ENCODE results near the gene PRR19. TPM values are rescaled to one million over a fixed set of nuclear protein-coding genes. Genes with fewer than 3 reads are reported as not detected.

The PRR19 gene
- total and polyA plus RNA-seq, 10 of the 15 experiments (the other 5 are each of a cell fraction or from before 2014, with no cell fraction given), result 0.09 to 1.7 (median 0.73) TPM; not detected in 1

- CTCF ChIA-PET, result interaction anchor here (1.2 to 3.2 kb wide), 4 partner anchors 11 to 26 kb away, joined by 3 to 39 read pairs (median 10); partner anchors contain the start of gene GSK3A
- in situ Hi-C loops (cut with MboI), result no loop called here
- no TSS peak for BruUV-seq (replicated peaks)
- TF ChIP-seq SPI1 (IDR thresholded peaks at IDR 0.05; ENCODE audit: borderline replicate concordance, insufficient read depth, low read depth, low read length), result peak; percentile 29; the same call in 1 of the 2 replicates
- TF ChIP-seq, protein P1, sequence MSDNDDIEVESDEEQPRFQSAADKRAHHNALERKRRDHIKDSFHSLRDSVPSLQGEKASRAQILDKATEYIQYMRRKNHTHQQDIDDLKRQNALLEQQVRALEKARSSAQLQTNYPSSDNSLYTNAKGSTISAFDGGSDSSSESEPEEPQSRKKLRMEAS (IDR thresholded peaks at IDR 0.05; ENCODE audit: low read depth, low read length), result peak; percentile 32; the same call in 1 of the 2 replicates
- TF ChIP-seq, protein P2, sequence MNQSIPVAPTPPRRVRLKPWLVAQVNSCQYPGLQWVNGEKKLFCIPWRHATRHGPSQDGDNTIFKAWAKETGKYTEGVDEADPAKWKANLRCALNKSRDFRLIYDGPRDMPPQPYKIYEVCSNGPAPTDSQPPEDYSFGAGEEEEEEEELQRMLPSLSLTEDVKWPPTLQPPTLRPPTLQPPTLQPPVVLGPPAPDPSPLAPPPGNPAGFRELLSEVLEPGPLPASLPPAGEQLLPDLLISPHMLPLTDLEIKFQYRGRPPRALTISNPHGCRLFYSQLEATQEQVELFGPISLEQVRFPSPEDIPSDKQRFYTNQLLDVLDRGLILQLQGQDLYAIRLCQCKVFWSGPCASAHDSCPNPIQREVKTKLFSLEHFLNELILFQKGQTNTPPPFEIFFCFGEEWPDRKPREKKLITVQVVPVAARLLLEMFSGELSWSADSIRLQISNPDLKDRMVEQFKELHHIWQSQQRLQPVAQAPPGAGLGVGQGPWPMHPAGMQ (IDR thresholded peaks at IDR 0.05; ENCODE audit: borderline replicate concordance), result no peak
- 0 out of 2 replicates have a peak, but pooled peaks have one; percentile 38 for TF ChIP-seq RFX5 (IDR thresholded peaks at IDR 0.05; ENCODE audit: low read depth, low read length)
- TF ChIP-seq, protein P3, sequence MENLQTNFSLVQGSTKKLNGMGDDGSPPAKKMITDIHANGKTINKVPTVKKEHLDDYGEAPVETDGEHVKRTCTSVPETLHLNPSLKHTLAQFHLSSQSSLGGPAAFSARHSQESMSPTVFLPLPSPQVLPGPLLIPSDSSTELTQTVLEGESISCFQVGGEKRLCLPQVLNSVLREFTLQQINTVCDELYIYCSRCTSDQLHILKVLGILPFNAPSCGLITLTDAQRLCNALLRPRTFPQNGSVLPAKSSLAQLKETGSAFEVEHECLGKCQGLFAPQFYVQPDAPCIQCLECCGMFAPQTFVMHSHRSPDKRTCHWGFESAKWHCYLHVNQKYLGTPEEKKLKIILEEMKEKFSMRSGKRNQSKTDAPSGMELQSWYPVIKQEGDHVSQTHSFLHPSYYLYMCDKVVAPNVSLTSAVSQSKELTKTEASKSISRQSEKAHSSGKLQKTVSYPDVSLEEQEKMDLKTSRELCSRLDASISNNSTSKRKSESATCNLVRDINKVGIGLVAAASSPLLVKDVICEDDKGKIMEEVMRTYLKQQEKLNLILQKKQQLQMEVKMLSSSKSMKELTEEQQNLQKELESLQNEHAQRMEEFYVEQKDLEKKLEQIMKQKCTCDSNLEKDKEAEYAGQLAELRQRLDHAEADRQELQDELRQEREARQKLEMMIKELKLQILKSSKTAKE (IDR thresholded peaks at IDR 0.05; ENCODE audit: low read depth, poor library complexity, severe bottlenecking), result peak; percentile 99
- no peak for TF ChIP-seq BHLHE40 (IDR thresholded peaks at IDR 0.05; ENCODE audit: borderline replicate concordance in 1 of 2, low read depth in 2 of 2, low read length in 1 of 2)
- TF ChIP-seq BACH1 (IDR thresholded peaks at IDR 0.05; ENCODE audit: borderline replicate concordance), result no peak
- peak; percentile 25 for TF ChIP-seq NR2C1 (IDR thresholded peaks at IDR 0.05)
- no peak for TF ChIP-seq NFXL1 (IDR thresholded peaks at IDR 0.05; ENCODE audit: borderline replicate concordance)
- no peak for TF ChIP-seq POLR2AphosphoS2 (IDR thresholded peaks at IDR 0.05; ENCODE audit: low read depth, low read length)
- peak; percentile 98 for TF ChIP-seq KLF5 (IDR thresholded peaks at IDR 0.05; ENCODE audit: partially characterized antibody)
- peak; percentile 15 for TF ChIP-seq ELK1 (IDR thresholded peaks at IDR 0.05; ENCODE audit: low read depth, low read length)
- no peak for TF ChIP-seq NR2C2 (IDR thresholded peaks at IDR 0.05; ENCODE audit: borderline replicate concordance, control insufficient read depth, insufficient read length, low read depth)
- peak; percentile 99 for TF ChIP-seq SP1 (IDR thresholded peaks at IDR 0.05; ENCODE audit: low read depth, low read length)
- TF ChIP-seq DPF2 (IDR thresholded peaks at IDR 0.05), result peak; percentile 100
- TF ChIP-seq FOS (IDR thresholded peaks at IDR 0.05; ENCODE audit: borderline replicate concordance, extremely low read depth, insufficient read length), result peak; percentile 92
- TF ChIP-seq FOXK2 (IDR thresholded peaks at IDR 0.05), result peak; percentile 63
- no peak for TF ChIP-seq YBX1 (IDR thresholded peaks at IDR 0.05)
Measured at GRCh38 chr19:42268704-42269477, 33.0 kb upstream of the PRR19 start, which contains the start of gene CIC. Gene CIC, plus strand, starts transcription at chr19:42269252. Its CDS starts 2,532 bp downstream, at chr19:42271784.

More at GRCh38 chr19:42268704-42269477, 33.0 kb upstream of the PRR19 start, which contains the start of gene CIC:
- ChIA-PET POLR2A (interaction anchor here (0.7 to 3.2 kb wide), 4 partner anchors 10 to 127 kb away, joined by 4 to 24 read pairs (median 12); partner anchors contain the start of gene GSK3A), RAD21 (ENCODE audit: unreplicated experiment) (interaction anchor here (0.7 to 3.1 kb wide), 4 partner anchors 11 to 136 kb away, joined by 3 to 23 read pairs (median 8); partner anchors contain the start of gene GSK3A), SMC1A (ENCODE audit: uncharacterized antibody, unreplicated experiment) (interaction anchor here (1.1 to 3.2 kb wide), 2 partner anchors 10 to 30 kb away, joined by 3 to 24 read pairs; no protein-coding TSS in a partner anchor)
- Histone ChIP-seq H3K9ac (ENCODE audit: control insufficient read depth, insufficient read depth, low read length) (peak within 1 kb of the TSS; percentile 99), H3K4me1 (ENCODE audit: control insufficient read depth, insufficient read depth, low read length) (peaks cover 15% of the 10 kb centered on the region), H3K4me3 (peak within 1 kb of the TSS; percentile 91), H3K36me3 (ENCODE audit: control insufficient read depth in 2 of 2, insufficient read depth in 2 of 2, low read length in 1 of 2) (peaks cover 0 to 15% of the 10 kb centered on the region in 2 experiments; a peak in 3 of 4 replicates), H4K20me1 (ENCODE audit: control insufficient read depth, insufficient read depth) (no peaks in the 10 kb centered on the region), H2AFZ (ENCODE audit: control insufficient read depth, low read depth, low read length) (peak within 1 kb of the TSS; percentile 100), H3K27me3 (replicated peaks in 1 of 2; ENCODE audit: control insufficient read depth in 2 of 2, insufficient read depth in 2 of 2, low read length in 1 of 2) (no peaks in the 10 kb centered on the region), H3K79me2 (ENCODE audit: control insufficient read depth, insufficient read depth, low read length) (peaks cover 27% of the 10 kb centered on the region), H3K4me2 (ENCODE audit: control insufficient read depth, insufficient read depth) (peak within 1 kb of the TSS; percentile 99), H3K27ac (ENCODE audit: control insufficient read depth, insufficient read depth) (peak within 1 kb of the TSS; percentile 100), H3K9me3 (replicated peaks; ENCODE audit: control insufficient read depth, insufficient read depth, low read length) (no peaks in the 10 kb centered on the region)
- intact Hi-C loops (cut with micrococcal nuclease; ENCODE audit: unreplicated experiment), result loop anchor here (1.0 to 2.0 kb wide), 3 partner anchors 14 to 26 kb away; partner anchors contain the start of gene ERF
- ATAC-seq, result peak; percentile 90
- under 1% methylated on average over 36 of the region's 52 CpGs for WGBS (ENCODE audit: insufficient coverage, insufficient replicate concordance, low lambda C conversion rate, missing lambda C conversion rate)
- peak; percentile 100 for FAIRE-seq
- DNase-seq (ENCODE audit: low read depth, low spot score), result peak; percentile 100

Data from GM12878 (cell line).